NOMO-1 (cell line): ENCODE measurements around the gene FKBP10.
A peak's percentile ranks its signal among the peaks of the same experiment; 100 is the strongest.
"Not testable (repeated sequence)": the region's sequence is repeated elsewhere in the genome, so short reads cannot be mapped to it uniquely, and the experiment has no call there.

Experiments
- DNase-seq, 2 experiments: peaks; one replicate each; lab custom pipeline; 2025; ENCODE audit not compliant: unreplicated experiment in 2 of 2; lab: John Stamatoyannopoulos, UW

FKBP10 gene

GRCh38 chr17:41812381-41813151, at the start of gene FKBP10:
FKBP10 (plus strand) TSS chr17:41813004; CDS start chr17:41813035, 31 bp downstream.
- peak in 1 of 2 experiments; percentile 22 for DNase-seq

GRCh38 chr17:41763327-41763726, 49.5 kb upstream of the FKBP10 start:
- DNase-seq = no peak

- DNase-seq = no peak
Measured at GRCh38 chr17:41766135-41766534, 46.7 kb upstream of the FKBP10 start.

GRCh38 chr17:41767324-41768042, 45.3 kb upstream of the FKBP10 start:
- DNase-seq = no peak

- DNase-seq = no peak
Measured at GRCh38 chr17:41768682-41769288, 44.0 kb upstream of the FKBP10 start.

GRCh38 chr17:41769346-41769862, 43.4 kb upstream of the FKBP10 start:
- no peak for DNase-seq

GRCh38 chr17:41769985-41770384, 42.8 kb upstream of the FKBP10 start:
- no peak for DNase-seq

GRCh38 chr17:41771389-41772206, 41.2 kb upstream of the FKBP10 start:
- DNase-seq = no peak

GRCh38 chr17:41772218-41772585, 40.6 kb upstream of the FKBP10 start:
- no peak for DNase-seq

- DNase-seq = no peak
Measured at GRCh38 chr17:41772586-41773189, 40.1 kb upstream of the FKBP10 start.

GRCh38 chr17:41773190-41773588, 39.6 kb upstream of the FKBP10 start:
- DNase-seq = no peak

GRCh38 chr17:41773731-41774193, 39.0 kb upstream of the FKBP10 start:
- no peak for DNase-seq

- no peak for DNase-seq
Measured at GRCh38 chr17:41775394-41776226, 37.2 kb upstream of the FKBP10 start.

- DNase-seq = not testable (repeated sequence)
Measured at GRCh38 chr17:41776262-41776900, 36.4 kb upstream of the FKBP10 start.

- no peak for DNase-seq
Measured at GRCh38 chr17:41777157-41777573, 35.6 kb upstream of the FKBP10 start.

GRCh38 chr17:41777574-41778188, 35.1 kb upstream of the FKBP10 start:
- no peak for DNase-seq

- DNase-seq = no peak
Measured at GRCh38 chr17:41779954-41780353, 32.9 kb upstream of the FKBP10 start.

GRCh38 chr17:41781404-41782110, 31.2 kb upstream of the FKBP10 start:
- DNase-seq = no peak
